Testis (tissue), 2 donors: ENCODE measurements around the gene ISX.

ENCODE experiments used
- POLR2A ChIP-seq: fragments of 450-650 bp; IDR thresholded peaks from one replicate; pipeline ENCODE4 v1.6.1; 2017; ENCODE audit warnings: antibody characterized with exemption, mild to moderate bottlenecking, moderate library complexity
- TF ChIP-seq, protein P1 (sequence below), 3 experiments: fragments of 450-650 bp in 2 of 3; fragments of 200-600 bp in 1 of 3; sonication (generic) in 1 of 3; IDR thresholded peaks; one replicate each; pipeline ENCODE4 v1.5.1; 2016 to 2019; ENCODE audit warnings: antibody characterized with exemption in 3 of 3, mild to moderate bottlenecking in 2 of 3, moderate library complexity in 1 of 3

GRCh38 chr22:35133702-35134380 is 67.9 kb downstream of the ISX start:
- TF ChIP-seq, protein P1, sequence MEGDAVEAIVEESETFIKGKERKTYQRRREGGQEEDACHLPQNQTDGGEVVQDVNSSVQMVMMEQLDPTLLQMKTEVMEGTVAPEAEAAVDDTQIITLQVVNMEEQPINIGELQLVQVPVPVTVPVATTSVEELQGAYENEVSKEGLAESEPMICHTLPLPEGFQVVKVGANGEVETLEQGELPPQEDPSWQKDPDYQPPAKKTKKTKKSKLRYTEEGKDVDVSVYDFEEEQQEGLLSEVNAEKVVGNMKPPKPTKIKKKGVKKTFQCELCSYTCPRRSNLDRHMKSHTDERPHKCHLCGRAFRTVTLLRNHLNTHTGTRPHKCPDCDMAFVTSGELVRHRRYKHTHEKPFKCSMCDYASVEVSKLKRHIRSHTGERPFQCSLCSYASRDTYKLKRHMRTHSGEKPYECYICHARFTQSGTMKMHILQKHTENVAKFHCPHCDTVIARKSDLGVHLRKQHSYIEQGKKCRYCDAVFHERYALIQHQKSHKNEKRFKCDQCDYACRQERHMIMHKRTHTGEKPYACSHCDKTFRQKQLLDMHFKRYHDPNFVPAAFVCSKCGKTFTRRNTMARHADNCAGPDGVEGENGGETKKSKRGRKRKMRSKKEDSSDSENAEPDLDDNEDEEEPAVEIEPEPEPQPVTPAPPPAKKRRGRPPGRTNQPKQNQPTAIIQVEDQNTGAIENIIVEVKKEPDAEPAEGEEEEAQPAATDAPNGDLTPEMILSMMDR (IDR thresholded peaks at IDR 0.05): no peak
- TF ChIP-seq POLR2A: no peak
